ENCODE results near the gene RPP25L.

The RPP25L gene

GRCh38 chr9:34610434-34611206 is 1.3 kb downstream of the RPP25L start:
- DNase-seq = no peak

- DNase-seq = no peak
Observed at GRCh38 chr9:34607331-34607730, 4.6 kb downstream of the RPP25L start.

GRCh38 chr9:34606905-34607304 is 5.0 kb downstream of the RPP25L start:
- no peak for DNase-seq

GRCh38 chr9:34606190-34606589 is 5.7 kb downstream of the RPP25L start:
- no peak for DNase-seq

- peak; percentile 88 for DNase-seq
Observed at GRCh38 chr9:34603610-34604231, 8.2 kb downstream of the RPP25L start.

GRCh38 chr9:34601937-34602573 is 9.8 kb downstream of the RPP25L start:
- DNase-seq = no peak

GRCh38 chr9:34600908-34601307 is 11.0 kb downstream of the RPP25L start:
- no peak for DNase-seq

GRCh38 chr9:34599546-34599945 is 12.4 kb downstream of the RPP25L start:
- DNase-seq = no peak

GRCh38 chr9:34594177-34594576 is 17.7 kb downstream of the RPP25L start:
- no peak for DNase-seq

GRCh38 chr9:34592895-34593601 is 18.8 kb downstream of the RPP25L start:
- DNase-seq = peak; percentile 73

- no peak for DNase-seq
Observed at GRCh38 chr9:34591917-34592866, 19.7 kb downstream of the RPP25L start.

GRCh38 chr9:34591248-34591916 is 20.5 kb downstream of the RPP25L start:
- peak; percentile 87 for DNase-seq

- no peak for DNase-seq
Observed at GRCh38 chr9:34590381-34591247, 21.3 kb downstream of the RPP25L start.

GRCh38 chr9:34589636-34590380 is 22.1 kb downstream of the RPP25L start, which contains the start of gene CNTFR:
Gene CNTFR, minus strand, starts transcription at chr9:34589724. Its CDS starts 20,743 bp downstream, at chr9:34568981.
- DNase-seq = peak; percentile 70

- DNase-seq = peak; percentile 32
Observed at GRCh38 chr9:34588671-34589635, 22.9 kb downstream of the RPP25L start.

- no peak for DNase-seq
Observed at GRCh38 chr9:34587271-34587670, 24.6 kb downstream of the RPP25L start.

GRCh38 chr9:34585946-34586669 is 25.8 kb downstream of the RPP25L start:
- DNase-seq = no peak

- DNase-seq = no peak
Observed at GRCh38 chr9:34584970-34585369, 26.9 kb downstream of the RPP25L start.

Measured in midbrain (tissue), 1 donor.